Measurements from ENCODE around the gene PNO1. TPM values are rescaled to one million over a fixed set of nuclear protein-coding genes. Genes with fewer than 3 reads are reported as not detected.

The PNO1 gene
- total and polyA plus RNA-seq, 10 of the 15 experiments (the other 5 are each of a cell fraction or from before 2014, with no cell fraction given), result 9.7 to 60.2 (median 30.3) TPM

- TF ChIP-seq MLLT1 (IDR thresholded peaks at IDR 0.05) (no peak), ZNF622 (IDR thresholded peaks at IDR 0.05) (no peak), TAF1 (IDR thresholded peaks at IDR 0.05; ENCODE audit: borderline replicate concordance, low read depth, low read length) (no peak), POLR2A (IDR thresholded peaks at IDR 0.05; ENCODE audit: low read depth, low read length) (no peak), SREBF2 (IDR thresholded peaks at IDR 0.05; ENCODE audit: low read length) (no peak), HDAC6 (IDR thresholded peaks at IDR 0.05; ENCODE audit: unreplicated experiment) (no peak), CREB1 (IDR thresholded peaks at IDR 0.05; ENCODE audit: low read depth) (peak; percentile 84), CBX3 (IDR thresholded peaks at IDR 0.05; ENCODE audit: borderline replicate concordance, low read depth) (no peak), BCLAF1 (IDR thresholded peaks at IDR 0.05) (no peak), PKNOX1 (IDR thresholded peaks at IDR 0.05) (no peak), NFIC (IDR thresholded peaks at IDR 0.05; ENCODE audit: low read depth, low read length) (peak; percentile 49), POLR2AphosphoS2 (IDR thresholded peaks at IDR 0.05; ENCODE audit: low read depth, low read length) (no peak)
Measured at GRCh38 chr2:68200157-68200787, 42.6 kb downstream of the PNO1 start (continued).

Measured in GM12878 (cell line).